Panc1 (cell line): ENCODE data around the gene THADA.

ENCODE experiments used
- CTCF ChIP-seq: fragments of 450-650 bp; IDR thresholded peaks from 2 replicates; pipeline ENCODE4 v1.5.1; 2017; ENCODE audit warnings: mild to moderate bottlenecking
- POLR2AphosphoS5 ChIP-seq: IDR thresholded peaks from 2 replicates; pipeline ENCODE4 v1.6.1; 2012; ENCODE audit warnings: mild to moderate bottlenecking, low read depth, low read length, moderate library complexity
- REST ChIP-seq, 2 experiments: IDR thresholded peaks; 2 replicates each; pipeline ENCODE4 v1.6.1; 2011 to 2012; ENCODE audit warnings: low read depth in 2 of 2, control low read depth in 1 of 2, low read length in 1 of 2, mild to moderate bottlenecking in 1 of 2, moderate library complexity in 1 of 2; ENCODE audit not compliant: insufficient read depth in 1 of 2
- SIN3A ChIP-seq: IDR thresholded peaks from 2 replicates; pipeline ENCODE4 v1.6.1; 2012; ENCODE audit warnings: low read depth, mild to moderate bottlenecking, low read length, moderate library complexity, borderline replicate concordance; ENCODE audit not compliant: insufficient read depth
- TCF7L2 ChIP-seq: IDR thresholded peaks from 2 replicates; pipeline ENCODE4 v1.6.1; 2011; ENCODE audit warnings: mild to moderate bottlenecking, low read depth, low read length, inconsistent platforms

- no peak for TF ChIP-seq CTCF
- no peak for TF ChIP-seq POLR2AphosphoS5
- TF ChIP-seq REST (IDR thresholded peaks at IDR 0.05; ENCODE audit: insufficient read depth in 1 of 2, low read depth in 2 of 2, low read length in 1 of 2), result no peak
- no peak for TF ChIP-seq TCF7L2
- no peak for TF ChIP-seq SIN3A
These were observed 154.6 kb downstream of the THADA start for GRCh38 chr2:43441195-43441594.
